ENCODE data around the gene GPN1.

DNA sequence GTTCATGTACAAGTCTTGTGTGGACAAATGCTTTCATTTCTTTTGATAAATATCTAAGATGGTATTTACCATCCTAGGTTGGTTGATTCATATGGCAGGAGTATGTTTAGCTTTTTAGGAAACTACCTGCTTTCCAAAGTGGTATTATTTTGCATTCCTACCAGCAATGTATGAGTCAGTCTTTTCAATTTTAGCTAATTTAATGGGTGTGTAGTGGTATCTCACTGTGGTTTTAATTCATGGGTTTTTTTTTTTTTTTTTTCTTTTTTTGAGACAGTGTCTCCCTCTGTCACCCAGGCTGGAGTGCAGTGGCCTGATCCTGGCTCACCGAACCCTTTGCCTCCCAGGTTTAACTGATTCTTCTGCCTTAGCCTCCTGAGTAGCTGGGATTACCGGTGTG lies 41.8 kb upstream of the GPN1 start:
- TF ChIP-seq, protein P1, sequence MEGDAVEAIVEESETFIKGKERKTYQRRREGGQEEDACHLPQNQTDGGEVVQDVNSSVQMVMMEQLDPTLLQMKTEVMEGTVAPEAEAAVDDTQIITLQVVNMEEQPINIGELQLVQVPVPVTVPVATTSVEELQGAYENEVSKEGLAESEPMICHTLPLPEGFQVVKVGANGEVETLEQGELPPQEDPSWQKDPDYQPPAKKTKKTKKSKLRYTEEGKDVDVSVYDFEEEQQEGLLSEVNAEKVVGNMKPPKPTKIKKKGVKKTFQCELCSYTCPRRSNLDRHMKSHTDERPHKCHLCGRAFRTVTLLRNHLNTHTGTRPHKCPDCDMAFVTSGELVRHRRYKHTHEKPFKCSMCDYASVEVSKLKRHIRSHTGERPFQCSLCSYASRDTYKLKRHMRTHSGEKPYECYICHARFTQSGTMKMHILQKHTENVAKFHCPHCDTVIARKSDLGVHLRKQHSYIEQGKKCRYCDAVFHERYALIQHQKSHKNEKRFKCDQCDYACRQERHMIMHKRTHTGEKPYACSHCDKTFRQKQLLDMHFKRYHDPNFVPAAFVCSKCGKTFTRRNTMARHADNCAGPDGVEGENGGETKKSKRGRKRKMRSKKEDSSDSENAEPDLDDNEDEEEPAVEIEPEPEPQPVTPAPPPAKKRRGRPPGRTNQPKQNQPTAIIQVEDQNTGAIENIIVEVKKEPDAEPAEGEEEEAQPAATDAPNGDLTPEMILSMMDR (IDR thresholded peaks at IDR 0.05) = no peak
- TF ChIP-seq POLR2A (IDR thresholded peaks at IDR 0.05) = no peak
